Measurements from ENCODE around the gene TUBGCP5. TPM values are rescaled to one million over a fixed set of nuclear protein-coding genes. Genes with fewer than 3 reads are reported as not detected.

TUBGCP5 gene
- total and polyA plus RNA-seq, 10 donors = 4.6 to 27.5 (median 18.5) TPM

DNA sequence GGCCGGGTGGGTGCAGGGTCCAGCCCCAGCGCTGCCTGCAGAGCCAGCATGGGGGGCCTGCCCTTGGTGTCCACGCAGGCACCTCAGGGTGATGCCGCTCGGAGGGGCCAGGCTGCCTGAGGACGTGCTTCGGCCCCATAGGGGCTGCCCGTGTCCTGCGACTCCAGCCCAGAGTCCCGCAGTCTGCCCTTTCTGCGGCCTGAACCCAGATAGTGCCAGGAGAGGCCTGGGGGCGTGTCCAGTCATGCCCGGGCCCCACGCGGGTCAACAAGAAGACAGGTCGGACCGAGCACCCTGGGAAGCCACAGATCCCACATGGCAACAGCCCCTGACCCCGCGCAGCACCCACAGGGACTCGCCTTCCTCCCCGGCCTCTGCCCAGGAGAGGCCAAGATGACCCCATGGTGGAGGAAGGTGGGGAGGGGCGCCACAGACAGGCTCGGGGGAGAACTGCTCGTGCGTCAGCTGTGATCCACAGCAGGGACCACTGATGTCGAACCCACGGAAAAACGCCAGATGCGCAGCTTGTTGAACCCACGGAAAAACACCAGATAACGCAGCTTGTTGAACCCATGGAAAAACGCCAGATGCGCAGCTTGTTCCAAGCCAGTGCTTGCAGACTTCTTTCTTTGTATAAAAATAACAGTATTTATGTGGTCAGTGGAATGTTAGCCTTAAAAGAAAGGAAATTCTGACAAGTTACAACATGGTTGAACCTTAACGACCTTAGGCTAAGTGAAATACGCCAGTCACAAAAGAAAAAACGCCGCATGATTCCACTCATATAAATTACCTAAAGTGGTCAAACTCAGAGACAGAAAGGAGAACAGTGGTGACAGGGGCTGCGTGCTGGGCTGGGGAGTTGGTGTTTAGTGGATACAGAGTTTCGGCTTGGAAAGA, 87.7 kb downstream of the TUBGCP5 start:
- H3K4me3 ChIP-seq = no peak overlapping the region
- H3K4me1 ChIP-seq = peaks cover 27 to 90% (median 67%) of the 10 kb centered on the region in 6 donors
- TF ChIP-seq POLR2AphosphoS5 (IDR thresholded peaks at IDR 0.05) (peak in 1 of 3 donors; percentile 17), POLR2A (IDR thresholded peaks at IDR 0.05) (no peak)
- H3K27me3 ChIP-seq (replicated peaks in 1 of 7) = no peaks in the 10 kb centered on the region
- no peaks in the 10 kb centered on the region for H3K9me3 ChIP-seq
- H3K27ac ChIP-seq = peak overlapping the region in 5 of 8 donors; percentile 66 to 77 (median 73)
- intact Hi-C loops (cut with DNase I; ENCODE audit: low total_unique reads) = no loop called here
- H3K36me3 ChIP-seq = peaks cover 0 to 7% (median 0%) of the 10 kb centered on the region in 6 donors
- 74 to 91% (median 88%) methylated on average over 18 to 39 of the region's 39 CpGs for WGBS, 5 donors
- DNase-seq = peak; percentile 74

DNA sequence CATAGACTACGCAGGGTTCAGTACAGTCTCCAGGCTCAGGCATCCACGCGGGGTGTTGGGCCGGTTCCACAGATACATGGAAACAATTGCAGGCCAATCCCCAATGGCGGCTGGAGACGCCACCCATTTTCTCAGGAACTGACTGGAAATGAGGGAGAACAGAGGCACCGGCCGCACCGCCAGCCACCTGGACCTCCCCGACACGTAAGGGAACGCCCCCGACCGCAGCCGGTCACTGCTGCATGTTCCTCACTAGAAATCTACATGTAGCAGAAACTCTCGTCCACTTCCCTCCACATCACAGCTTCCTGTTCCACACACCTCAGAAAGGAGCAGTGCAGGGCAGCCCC, 88.4 kb downstream of the TUBGCP5 start:
- 86 to 96% (median 93%) methylated on average over 15 to 16 of the region's 16 CpGs for WGBS, 5 donors
- H3K4me1 ChIP-seq = peaks cover 25 to 84% (median 61%) of the 10 kb centered on the region in 6 donors
- no peaks in the 10 kb centered on the region for H3K9me3 ChIP-seq
- peak overlapping the region in 6 of 8 donors; percentile 62 to 77 (median 70) for H3K27ac ChIP-seq
- no peak for TF ChIP-seq POLR2A (IDR thresholded peaks at IDR 0.05)
- TF ChIP-seq POLR2AphosphoS5 (IDR thresholded peaks at IDR 0.05) = no peak
- TF ChIP-seq, protein P1, sequence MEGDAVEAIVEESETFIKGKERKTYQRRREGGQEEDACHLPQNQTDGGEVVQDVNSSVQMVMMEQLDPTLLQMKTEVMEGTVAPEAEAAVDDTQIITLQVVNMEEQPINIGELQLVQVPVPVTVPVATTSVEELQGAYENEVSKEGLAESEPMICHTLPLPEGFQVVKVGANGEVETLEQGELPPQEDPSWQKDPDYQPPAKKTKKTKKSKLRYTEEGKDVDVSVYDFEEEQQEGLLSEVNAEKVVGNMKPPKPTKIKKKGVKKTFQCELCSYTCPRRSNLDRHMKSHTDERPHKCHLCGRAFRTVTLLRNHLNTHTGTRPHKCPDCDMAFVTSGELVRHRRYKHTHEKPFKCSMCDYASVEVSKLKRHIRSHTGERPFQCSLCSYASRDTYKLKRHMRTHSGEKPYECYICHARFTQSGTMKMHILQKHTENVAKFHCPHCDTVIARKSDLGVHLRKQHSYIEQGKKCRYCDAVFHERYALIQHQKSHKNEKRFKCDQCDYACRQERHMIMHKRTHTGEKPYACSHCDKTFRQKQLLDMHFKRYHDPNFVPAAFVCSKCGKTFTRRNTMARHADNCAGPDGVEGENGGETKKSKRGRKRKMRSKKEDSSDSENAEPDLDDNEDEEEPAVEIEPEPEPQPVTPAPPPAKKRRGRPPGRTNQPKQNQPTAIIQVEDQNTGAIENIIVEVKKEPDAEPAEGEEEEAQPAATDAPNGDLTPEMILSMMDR (IDR thresholded peaks at IDR 0.05 in 8 of 11, conservative IDR thresholded peaks at IDR 0.05 in 3 of 11) = no peak
- no peak for DNase-seq
- no peak overlapping the region for H3K4me3 ChIP-seq
- H3K27me3 ChIP-seq (replicated peaks in 1 of 7) = no peaks in the 10 kb centered on the region
- H3K36me3 ChIP-seq = peaks cover 0 to 13% (median 0%) of the 10 kb centered on the region in 6 donors
- intact Hi-C loops (cut with DNase I; ENCODE audit: low total_unique reads) = no loop called here

DNA sequence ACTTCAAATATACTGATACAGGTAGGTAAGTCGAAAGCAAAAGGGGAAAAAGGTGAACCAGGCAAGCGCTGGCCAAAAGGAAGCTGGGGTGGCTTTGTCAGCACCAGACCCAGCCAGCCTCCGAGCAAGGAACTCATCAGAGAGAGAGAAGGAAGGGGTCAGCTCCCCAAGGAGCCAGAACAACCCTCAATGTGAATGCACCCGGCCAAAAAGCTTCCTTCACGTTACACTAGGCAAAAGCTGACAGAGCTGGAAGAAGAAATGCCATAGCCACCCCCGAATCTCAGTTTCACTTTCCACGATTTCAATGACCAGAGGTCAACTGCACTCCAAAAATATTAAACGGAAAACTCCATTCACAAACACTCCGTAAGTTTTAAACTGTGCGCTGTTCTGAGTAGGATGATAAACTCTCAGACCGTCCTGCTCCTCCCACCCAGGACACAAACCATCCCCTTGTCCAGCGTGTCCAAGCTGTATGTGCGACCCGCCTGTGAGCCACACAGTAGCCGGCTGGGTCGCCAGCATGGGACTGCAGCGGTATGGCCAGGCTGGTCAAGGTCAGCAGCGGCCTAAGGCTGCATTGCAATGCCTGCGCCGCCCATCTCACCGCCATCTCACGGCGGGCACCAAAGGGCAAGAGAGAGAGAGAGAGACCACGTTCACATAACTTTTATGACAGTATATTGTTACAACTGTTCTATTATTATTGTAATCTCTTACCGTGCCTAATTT, 88.9 kb downstream of the TUBGCP5 start:
- peaks cover 22 to 78% (median 55%) of the 10 kb centered on the region in 6 donors for H3K4me1 ChIP-seq
- H3K27ac ChIP-seq = peak overlapping the region in 7 of 8 donors; percentile 52 to 77 (median 66)

More for the DNA sequence above, 88.9 kb downstream of the TUBGCP5 start:
- TF ChIP-seq POLR2AphosphoS5 (IDR thresholded peaks at IDR 0.05) (peak in 2 of 3 donors; percentile 52 to 53), POLR2A (IDR thresholded peaks at IDR 0.05) (no peak)
- TF ChIP-seq, protein P1 (IDR thresholded peaks at IDR 0.05 in 8 of 11, conservative IDR thresholded peaks at IDR 0.05 in 3 of 11) = no peak
- no peaks in the 10 kb centered on the region for H3K27me3 ChIP-seq (replicated peaks in 1 of 7)
- DNase-seq = peak; percentile 75
- intact Hi-C loops (cut with DNase I; ENCODE audit: low total_unique reads) = no loop called here
- peaks cover 0 to 18% (median 0%) of the 10 kb centered on the region in 6 donors for H3K36me3 ChIP-seq
- no peaks in the 10 kb centered on the region for H3K9me3 ChIP-seq
- 65 to 77% (median 68%) methylated on average over 25 of the region's 25 CpGs for WGBS, 5 donors
- H3K4me3 ChIP-seq = peak overlapping the region in 2 of 8 donors; percentile 7 to 37

Other genes with a start within 250 kb of the TUBGCP5 start
- gene NIPA2, start 200.9 kb downstream of the TUBGCP5 start, total RNA-seq = 10 to 100 TPM; 46.1 to 91.4 (median 61.0) TPM
- 10 to 100 TPM; 18.4 to 23.1 (median 20.2) TPM for gene NIPA2, start 200.9 kb downstream of the TUBGCP5 start, polyA plus RNA-seq
- gene CYFIP1, start 59.2 kb downstream of the TUBGCP5 start, total RNA-seq = 100 to 1,000 TPM in 3 of 7 donors, 10 to 100 TPM in 4; 75.2 to 139 (median 90.6) TPM
- gene CYFIP1, start 59.2 kb downstream of the TUBGCP5 start, polyA plus RNA-seq = 10 to 100 TPM; 11.5 to 30.3 (median 14.2) TPM
- not detected for gene GOLGA6L1, start 97.3 kb upstream of the TUBGCP5 start, total RNA-seq
- gene GOLGA6L1, start 97.3 kb upstream of the TUBGCP5 start, polyA plus RNA-seq = under 1 TPM in 1 of 3 donors, not detected in 2; 0.02 TPM

Data from spleen (tissue), 11 donors.